ENCODE results near the gene HIBCH.

DNA sequence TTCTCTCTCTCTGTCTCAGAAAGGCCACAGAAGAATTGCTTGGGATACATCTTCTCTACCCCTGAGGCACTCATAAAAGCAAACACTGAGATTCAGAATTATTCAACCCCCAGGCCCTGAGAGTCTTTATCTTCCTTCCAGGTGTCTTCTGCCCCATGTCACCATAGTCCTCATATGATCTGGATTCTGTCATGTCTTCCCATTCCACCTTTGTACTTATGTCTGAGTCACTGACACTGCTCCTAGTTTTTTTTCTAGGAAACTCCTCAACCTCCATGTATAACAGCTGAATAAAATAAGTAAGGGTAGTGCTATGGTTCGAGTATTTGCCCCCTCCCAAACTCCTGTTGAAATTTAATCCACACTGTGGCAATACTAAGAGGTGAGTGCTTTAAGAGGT lies 11.6 kb downstream of the HIBCH start:
- TF ChIP-seq, protein P1, sequence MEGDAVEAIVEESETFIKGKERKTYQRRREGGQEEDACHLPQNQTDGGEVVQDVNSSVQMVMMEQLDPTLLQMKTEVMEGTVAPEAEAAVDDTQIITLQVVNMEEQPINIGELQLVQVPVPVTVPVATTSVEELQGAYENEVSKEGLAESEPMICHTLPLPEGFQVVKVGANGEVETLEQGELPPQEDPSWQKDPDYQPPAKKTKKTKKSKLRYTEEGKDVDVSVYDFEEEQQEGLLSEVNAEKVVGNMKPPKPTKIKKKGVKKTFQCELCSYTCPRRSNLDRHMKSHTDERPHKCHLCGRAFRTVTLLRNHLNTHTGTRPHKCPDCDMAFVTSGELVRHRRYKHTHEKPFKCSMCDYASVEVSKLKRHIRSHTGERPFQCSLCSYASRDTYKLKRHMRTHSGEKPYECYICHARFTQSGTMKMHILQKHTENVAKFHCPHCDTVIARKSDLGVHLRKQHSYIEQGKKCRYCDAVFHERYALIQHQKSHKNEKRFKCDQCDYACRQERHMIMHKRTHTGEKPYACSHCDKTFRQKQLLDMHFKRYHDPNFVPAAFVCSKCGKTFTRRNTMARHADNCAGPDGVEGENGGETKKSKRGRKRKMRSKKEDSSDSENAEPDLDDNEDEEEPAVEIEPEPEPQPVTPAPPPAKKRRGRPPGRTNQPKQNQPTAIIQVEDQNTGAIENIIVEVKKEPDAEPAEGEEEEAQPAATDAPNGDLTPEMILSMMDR (IDR thresholded peaks at IDR 0.05 in 8 of 11, conservative IDR thresholded peaks at IDR 0.05 in 3 of 11): no peak
- TF ChIP-seq POLR2A (IDR thresholded peaks at IDR 0.05): no peak
